ENCODE results near the gene MED22.

MED22 gene

GRCh38 chr9:133356391-133357091, 8.6 kb upstream of the MED22 start, which contains the start of the genes SURF1 and SURF2:
Gene SURF1, minus strand, starts transcription at chr9:133356487. Its CDS starts 34 bp downstream, at chr9:133356453.
Gene SURF2, plus strand, starts transcription at chr9:133356550. Its CDS starts 43 bp downstream, at chr9:133356593.
- H3K4me3 Mint-ChIP-seq: peak within 1 kb of the TSS; percentile 90
- H3K36me3 Mint-ChIP-seq (ENCODE audit: low read depth): peaks cover 32% of the 10 kb centered on the region
- peaks cover 14% of the 10 kb centered on the region for H3K4me1 Mint-ChIP-seq (ENCODE audit: low read depth)
- peak; percentile 86 for DNase-seq (ENCODE audit: low spot score)
- no peaks in the 10 kb centered on the region for H3K27me3 Mint-ChIP-seq (ENCODE audit: low read depth)
- H3K9me3 Mint-ChIP-seq: no peaks in the 10 kb centered on the region
- H3K27ac Mint-ChIP-seq: peak within 1 kb of the TSS; percentile 90

GRCh38 chr9:133355881-133356357, 8.0 kb upstream of the MED22 start:
- H3K4me1 Mint-ChIP-seq (ENCODE audit: low read depth): peaks cover 14% of the 10 kb centered on the region
- DNase-seq (ENCODE audit: low spot score): no peak
- H3K9me3 Mint-ChIP-seq: no peaks in the 10 kb centered on the region
- H3K4me3 Mint-ChIP-seq: peak overlapping the region; percentile 90
- peaks cover 32% of the 10 kb centered on the region for H3K36me3 Mint-ChIP-seq (ENCODE audit: low read depth)
- H3K27ac Mint-ChIP-seq: peak overlapping the region; percentile 90
- no peaks in the 10 kb centered on the region for H3K27me3 Mint-ChIP-seq (ENCODE audit: low read depth)

GRCh38 chr9:133354766-133355165, 6.8 kb upstream of the MED22 start:
- Mint-ChIP-seq H3K9me3 (no peaks in the 10 kb centered on the region), H3K4me3 (peak overlapping the region; percentile 90), H3K27me3 (ENCODE audit: low read depth) (no peaks in the 10 kb centered on the region), H3K4me1 (ENCODE audit: low read depth) (peaks cover 22% of the 10 kb centered on the region), H3K36me3 (ENCODE audit: low read depth) (peaks cover 40% of the 10 kb centered on the region), H3K27ac (peak overlapping the region; percentile 10)
- DNase-seq (ENCODE audit: low spot score): no peak

- Mint-ChIP-seq H3K27me3 (ENCODE audit: low read depth) (no peaks in the 10 kb centered on the region), H3K27ac (no peak overlapping the region)
These were observed 5.6 kb upstream of the MED22 start for GRCh38 chr9:133353548-133353947.

GRCh38 chr9:133352635-133353340, 4.9 kb upstream of the MED22 start:
- Mint-ChIP-seq H3K9me3 (no peaks in the 10 kb centered on the region), H3K36me3 (ENCODE audit: low read depth) (peaks cover 55% of the 10 kb centered on the region), H3K4me3 (no peak overlapping the region), H3K4me1 (ENCODE audit: low read depth) (peaks cover 22% of the 10 kb centered on the region), H3K27ac (peak overlapping the region; percentile 26), H3K27me3 (ENCODE audit: low read depth) (no peaks in the 10 kb centered on the region)
- no peak for DNase-seq (ENCODE audit: low spot score)

More at GRCh38 chr9:133353548-133353947, 5.6 kb upstream of the MED22 start:
- Mint-ChIP-seq H3K36me3 (ENCODE audit: low read depth) (peaks cover 48% of the 10 kb centered on the region), H3K4me1 (ENCODE audit: low read depth) (peaks cover 27% of the 10 kb centered on the region), H3K4me3 (no peak overlapping the region), H3K9me3 (no peaks in the 10 kb centered on the region)
- no peak for DNase-seq (ENCODE audit: low spot score)

GRCh38 chr9:133351908-133352634, 4.1 kb upstream of the MED22 start:
- DNase-seq (ENCODE audit: low spot score): no peak
- H3K9me3 Mint-ChIP-seq: no peaks in the 10 kb centered on the region
- H3K27ac Mint-ChIP-seq: no peak overlapping the region
- peaks cover 54% of the 10 kb centered on the region for H3K36me3 Mint-ChIP-seq (ENCODE audit: low read depth)
- no peaks in the 10 kb centered on the region for H3K27me3 Mint-ChIP-seq (ENCODE audit: low read depth)
- no peak overlapping the region for H3K4me3 Mint-ChIP-seq
- H3K4me1 Mint-ChIP-seq (ENCODE audit: low read depth): peaks cover 21% of the 10 kb centered on the region

GRCh38 chr9:133351526-133351907, 3.6 kb upstream of the MED22 start:
- Mint-ChIP-seq H3K4me1 (ENCODE audit: low read depth) (peaks cover 26% of the 10 kb centered on the region), H3K36me3 (ENCODE audit: low read depth) (peaks cover 55% of the 10 kb centered on the region), H3K27ac (no peak overlapping the region), H3K27me3 (ENCODE audit: low read depth) (no peaks in the 10 kb centered on the region), H3K9me3 (no peaks in the 10 kb centered on the region), H3K4me3 (no peak overlapping the region)
- DNase-seq (ENCODE audit: low spot score): no peak

GRCh38 chr9:133349965-133350616, 2.2 kb upstream of the MED22 start:
- H3K27ac Mint-ChIP-seq: peak overlapping the region; percentile 98
- H3K4me3 Mint-ChIP-seq: peak overlapping the region; percentile 99
- peaks cover 59% of the 10 kb centered on the region for H3K36me3 Mint-ChIP-seq (ENCODE audit: low read depth)
- no peaks in the 10 kb centered on the region for H3K9me3 Mint-ChIP-seq
- DNase-seq (ENCODE audit: low spot score): no peak
- H3K27me3 Mint-ChIP-seq (ENCODE audit: low read depth): no peaks in the 10 kb centered on the region
- peaks cover 33% of the 10 kb centered on the region for H3K4me1 Mint-ChIP-seq (ENCODE audit: low read depth)

- Mint-ChIP-seq H3K27me3 (ENCODE audit: low read depth) (no peaks in the 10 kb centered on the region), H3K36me3 (ENCODE audit: low read depth) (peaks cover 59% of the 10 kb centered on the region), H3K9me3 (no peaks in the 10 kb centered on the region), H3K4me3 (peak overlapping the region; percentile 99), H3K4me1 (ENCODE audit: low read depth) (peaks cover 33% of the 10 kb centered on the region), H3K27ac (peak overlapping the region; percentile 98)
- DNase-seq (ENCODE audit: low spot score): no peak
These were observed 1.0 kb upstream of the MED22 start for GRCh38 chr9:133348718-133349573.

- H3K27ac Mint-ChIP-seq: peak overlapping the region; percentile 98
- H3K4me1 Mint-ChIP-seq (ENCODE audit: low read depth): peaks cover 31% of the 10 kb centered on the region
- H3K36me3 Mint-ChIP-seq (ENCODE audit: low read depth): peaks cover 52% of the 10 kb centered on the region
- no peaks in the 10 kb centered on the region for H3K9me3 Mint-ChIP-seq
- peak; percentile 32 for DNase-seq (ENCODE audit: low spot score)
- H3K27me3 Mint-ChIP-seq (ENCODE audit: low read depth): no peaks in the 10 kb centered on the region
- H3K4me3 Mint-ChIP-seq: peak overlapping the region; percentile 99
These were observed 381 bp downstream of the MED22 start for GRCh38 chr9:133347515-133347984.

- DNase-seq (ENCODE audit: low spot score): no peak
- no peaks in the 10 kb centered on the region for H3K9me3 Mint-ChIP-seq
- peak overlapping the region; percentile 99 for H3K4me3 Mint-ChIP-seq
- peak overlapping the region; percentile 78 for H3K27ac Mint-ChIP-seq
- peaks cover 31% of the 10 kb centered on the region for H3K4me1 Mint-ChIP-seq (ENCODE audit: low read depth)
- H3K36me3 Mint-ChIP-seq (ENCODE audit: low read depth): peaks cover 44% of the 10 kb centered on the region
- H3K27me3 Mint-ChIP-seq (ENCODE audit: low read depth): no peaks in the 10 kb centered on the region
These were observed 1.7 kb downstream of the MED22 start for GRCh38 chr9:133346021-133346785.

GRCh38 chr9:133345596-133345995, 2.3 kb downstream of the MED22 start:
- Mint-ChIP-seq H3K4me3 (no peak overlapping the region), H3K27me3 (ENCODE audit: low read depth) (no peaks in the 10 kb centered on the region), H3K27ac (no peak overlapping the region), H3K36me3 (ENCODE audit: low read depth) (peaks cover 39% of the 10 kb centered on the region), H3K9me3 (no peaks in the 10 kb centered on the region), H3K4me1 (ENCODE audit: low read depth) (peaks cover 32% of the 10 kb centered on the region)
- no peak for DNase-seq (ENCODE audit: low spot score)
